NCI-H1105 (cell line): Measurements from ENCODE around the gene MAGEA8.
"Not testable (repeated sequence)": the region's sequence is repeated elsewhere in the genome, so short reads cannot be mapped to it uniquely, and the experiment has no call there.

Source experiments
- DNase-seq: peaks from one replicate; lab custom pipeline; 2025; lab: John Stamatoyannopoulos, UW

The MAGEA8 gene

GRCh38 chrX:149903889-149904748 lies 23.1 kb downstream of the MAGEA8 start:
- DNase-seq = no peak

GRCh38 chrX:149908308-149908707 lies 27.3 kb downstream of the MAGEA8 start:
- DNase-seq = no peak

- no peak for DNase-seq
These were observed 27.7 kb downstream of the MAGEA8 start for GRCh38 chrX:149908727-149909126.

- no peak for DNase-seq
These were observed 28.6 kb downstream of the MAGEA8 start for GRCh38 chrX:149909324-149910177.

GRCh38 chrX:149910178-149910695 lies 29.3 kb downstream of the MAGEA8 start:
- DNase-seq = no peak

- DNase-seq = no peak
These were observed 35.9 kb downstream of the MAGEA8 start for GRCh38 chrX:149916745-149917392.

- not testable (repeated sequence) for DNase-seq
These were observed 42.9 kb downstream of the MAGEA8 start for GRCh38 chrX:149923836-149924235.

- not testable (repeated sequence) for DNase-seq
These were observed 43.5 kb downstream of the MAGEA8 start for GRCh38 chrX:149924434-149924833.

- not testable (repeated sequence) for DNase-seq
These were observed 46.4 kb downstream of the MAGEA8 start for GRCh38 chrX:149927245-149927963.

GRCh38 chrX:149927964-149928258 lies 46.9 kb downstream of the MAGEA8 start:
- not testable (repeated sequence) for DNase-seq

- not testable (repeated sequence) for DNase-seq
These were observed 47.7 kb downstream of the MAGEA8 start for GRCh38 chrX:149928635-149929034.

GRCh38 chrX:149929400-149929799 lies 48.4 kb downstream of the MAGEA8 start, which contains the start of gene HSFX4:
HSFX4 (plus strand) TSS chrX:149929573; CDS start chrX:149929645, 72 bp downstream.
- DNase-seq = not testable (repeated sequence)

GRCh38 chrX:149931355-149931754 lies 50.4 kb downstream of the MAGEA8 start:
- DNase-seq = not testable (repeated sequence)

GRCh38 chrX:149932150-149932549 lies 51.2 kb downstream of the MAGEA8 start:
- not testable (repeated sequence) for DNase-seq

GRCh38 chrX:149932970-149933369 lies 52.0 kb downstream of the MAGEA8 start:
- DNase-seq = not testable (repeated sequence)

- DNase-seq = not testable (repeated sequence)
These were observed 52.6 kb downstream of the MAGEA8 start for GRCh38 chrX:149933547-149933946.
